ENCODE data around the gene HSD3B7.

GRCh38 chr16:31020536-31020935 is 35.5 kb downstream of the HSD3B7 start:
- TF ChIP-seq CTCF (conservative IDR thresholded peaks at IDR 0.05; ENCODE audit: low read length) (no peak), EZH2phosphoT487 (IDR thresholded peaks at IDR 0.05; ENCODE audit: borderline replicate concordance, low read depth, low read length) (no peak)

All from OCI-LY7 (cell line).